ENCODE measurements around the gene HDAC4. TPM values are rescaled to one million over a fixed set of nuclear protein-coding genes. Genes with fewer than 3 reads are reported as not detected.
"Not testable (repeated sequence)": the region's sequence is repeated elsewhere in the genome, so short reads cannot be mapped to it uniquely, and the experiment has no call there.

HDAC4 gene
- total RNA-seq, 1 experiment from 2014 or later = 10.9 TPM

GRCh38 chr2:239049421-239050251 lies 351.2 kb downstream of the HDAC4 start:
- no peak for DNase-seq (ENCODE audit: low spot score)

- DNase-seq (ENCODE audit: low spot score) = no peak
These were observed 352.1 kb downstream of the HDAC4 start for GRCh38 chr2:239048736-239049135.

- DNase-seq (ENCODE audit: low spot score) = no peak
These were observed 353.0 kb downstream of the HDAC4 start for GRCh38 chr2:239047861-239048260.

- DNase-seq (ENCODE audit: low spot score) = no peak
These were observed 353.4 kb downstream of the HDAC4 start for GRCh38 chr2:239047420-239047819.

GRCh38 chr2:239046822-239047221 lies 354.0 kb downstream of the HDAC4 start:
- DNase-seq (ENCODE audit: low spot score) = no peak

- no peak for DNase-seq (ENCODE audit: low spot score)
These were observed 356.5 kb downstream of the HDAC4 start for GRCh38 chr2:239044336-239044735.

GRCh38 chr2:239043326-239043725 lies 357.5 kb downstream of the HDAC4 start:
- no peak for DNase-seq (ENCODE audit: low spot score)

- DNase-seq (ENCODE audit: low spot score) = no peak
These were observed 358.1 kb downstream of the HDAC4 start for GRCh38 chr2:239042551-239043320.

GRCh38 chr2:239042046-239042445 lies 358.8 kb downstream of the HDAC4 start:
- no peak for DNase-seq (ENCODE audit: low spot score)

- no peak for DNase-seq (ENCODE audit: low spot score)
These were observed 359.8 kb downstream of the HDAC4 start for GRCh38 chr2:239041062-239041461.

GRCh38 chr2:239040152-239040761 lies 360.6 kb downstream of the HDAC4 start:
- DNase-seq (ENCODE audit: low spot score) = no peak

GRCh38 chr2:239039479-239039861 lies 361.4 kb downstream of the HDAC4 start:
- DNase-seq (ENCODE audit: low spot score) = no peak

GRCh38 chr2:239038773-239039478 lies 361.9 kb downstream of the HDAC4 start:
- no peak for DNase-seq (ENCODE audit: low spot score)

- not testable (repeated sequence) for DNase-seq (ENCODE audit: low spot score)
These were observed 362.5 kb downstream of the HDAC4 start for GRCh38 chr2:239038284-239038683.

GRCh38 chr2:239037559-239037910 lies 363.3 kb downstream of the HDAC4 start:
- DNase-seq (ENCODE audit: low spot score) = no peak

- no peak for DNase-seq (ENCODE audit: low spot score)
These were observed 363.8 kb downstream of the HDAC4 start for GRCh38 chr2:239036819-239037558.

GRCh38 chr2:239035997-239036731 lies 364.7 kb downstream of the HDAC4 start:
- no peak for DNase-seq (ENCODE audit: low spot score)

GRCh38 chr2:239035361-239035814 lies 365.4 kb downstream of the HDAC4 start:
- peak; percentile 31 for DNase-seq (ENCODE audit: low spot score)

GRCh38 chr2:239034561-239035341 lies 366.1 kb downstream of the HDAC4 start:
- no peak for DNase-seq (ENCODE audit: low spot score)

All from A172 (cell line).